ENCODE results near the gene IFT27.
"Not testable (repeated sequence)": the region's sequence is repeated elsewhere in the genome, so short reads cannot be mapped to it uniquely, and the experiment has no call there.

The IFT27 gene

DNA sequence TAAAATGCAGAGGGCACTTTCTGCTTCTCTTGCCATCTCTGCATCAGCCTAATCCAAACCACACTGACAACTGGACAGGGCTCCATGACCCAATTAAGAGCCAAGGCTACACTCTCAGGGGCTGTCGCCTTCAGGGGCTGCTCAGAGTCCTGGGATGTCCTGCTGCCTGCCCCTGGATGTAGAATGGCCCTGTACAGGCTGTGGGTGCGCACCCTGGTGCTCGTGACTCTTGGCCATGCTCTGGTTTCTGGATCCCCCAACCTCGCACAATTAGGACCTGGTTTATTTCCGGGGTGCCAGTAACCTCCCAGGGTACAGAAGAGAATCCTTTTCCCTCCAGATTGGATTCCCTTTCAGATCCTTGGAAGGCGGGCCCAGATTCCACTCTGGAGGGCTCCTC, 11.3 kb downstream of the IFT27 start:
- no peak for DNase-seq

DNA sequence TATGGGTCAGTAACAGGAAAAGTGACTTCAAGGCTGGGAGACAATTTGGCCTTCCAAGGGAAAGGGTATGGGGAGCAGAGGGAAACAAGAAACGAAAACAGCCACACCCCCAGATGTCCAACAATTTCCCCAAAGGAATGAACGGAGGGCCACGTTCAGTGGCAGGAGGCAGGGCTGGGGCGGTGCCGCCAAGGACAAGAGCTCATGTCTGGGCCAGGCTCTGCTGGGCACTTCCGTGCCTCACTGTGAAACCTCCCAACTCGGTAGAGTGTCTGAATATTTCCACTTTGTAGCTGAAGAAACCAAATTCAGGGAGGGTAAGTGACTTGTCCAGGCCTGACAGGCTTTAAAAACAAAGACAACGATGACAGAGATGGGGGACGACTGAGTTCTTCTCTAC, 11.9 kb downstream of the IFT27 start:
- DNase-seq, result no peak

- DNase-seq, result no peak
These were observed 12.3 kb downstream of the IFT27 start for GRCh38 chr22:36763576-36763975.

DNA sequence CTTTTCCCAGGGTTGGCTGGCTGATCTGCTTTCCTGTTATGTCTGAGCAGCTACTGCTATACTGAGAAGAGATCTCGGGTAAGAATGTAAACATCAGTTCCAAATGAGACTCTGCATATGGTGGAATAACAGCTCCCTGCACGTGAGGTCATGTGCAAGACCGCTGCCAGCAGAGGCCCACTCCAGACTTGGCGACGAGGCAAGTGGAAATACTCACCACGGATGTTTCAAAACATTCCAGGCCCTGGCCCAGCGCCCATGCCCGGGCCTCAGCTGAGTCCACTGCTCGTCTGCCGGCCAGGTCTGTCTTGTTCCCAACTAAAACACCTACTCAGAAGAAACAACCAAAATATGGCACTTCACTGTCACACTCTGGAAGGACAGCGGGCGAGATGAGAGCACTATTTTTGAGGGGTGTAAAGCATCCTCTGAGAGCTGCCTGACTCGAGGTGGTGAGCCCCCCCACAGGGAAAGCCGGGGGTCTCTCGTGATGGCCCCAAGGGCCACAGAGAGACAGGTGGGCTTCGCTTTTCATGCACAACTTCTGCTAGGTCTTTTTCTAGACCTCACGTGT, 13.1 kb downstream of the IFT27 start:
- no peak for DNase-seq

DNA sequence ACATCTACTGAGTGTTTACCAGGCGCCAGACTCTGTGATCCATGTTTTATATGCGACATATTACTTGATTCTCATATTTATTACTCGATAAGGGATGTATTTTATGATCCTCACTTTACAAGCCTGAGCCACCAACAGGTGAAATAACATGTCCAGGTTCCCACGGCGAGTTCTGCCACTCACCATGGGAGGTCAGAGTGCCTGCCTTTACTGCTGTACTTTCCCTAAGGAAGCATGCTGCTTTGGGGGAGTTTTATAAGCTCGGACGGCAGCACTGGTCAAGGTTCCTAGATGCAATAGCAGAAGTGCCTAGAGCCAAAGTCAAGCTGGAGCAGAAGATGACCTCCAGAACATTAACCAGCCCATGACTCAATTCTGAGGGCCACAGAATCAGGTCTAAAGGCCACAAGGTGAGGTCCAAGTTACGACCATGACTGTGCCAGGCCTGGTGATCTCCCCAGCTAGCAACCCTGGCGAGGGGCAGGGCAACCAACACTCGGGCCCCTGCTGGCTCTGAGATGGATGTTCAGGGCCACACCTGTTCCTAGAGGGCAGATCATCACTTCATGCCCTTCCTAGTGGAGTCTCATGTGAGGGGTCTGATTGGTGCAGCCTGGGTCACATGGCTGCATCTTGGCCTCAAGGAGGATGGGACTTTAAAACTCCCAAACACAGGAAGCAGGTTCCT, 14.2 kb downstream of the IFT27 start:
- no peak for DNase-seq

- no peak for DNase-seq
These were observed 15.1 kb downstream of the IFT27 start for GRCh38 chr22:36760786-36761185.

- no peak for DNase-seq
These were observed 16.3 kb downstream of the IFT27 start for GRCh38 chr22:36759481-36760159.

DNA sequence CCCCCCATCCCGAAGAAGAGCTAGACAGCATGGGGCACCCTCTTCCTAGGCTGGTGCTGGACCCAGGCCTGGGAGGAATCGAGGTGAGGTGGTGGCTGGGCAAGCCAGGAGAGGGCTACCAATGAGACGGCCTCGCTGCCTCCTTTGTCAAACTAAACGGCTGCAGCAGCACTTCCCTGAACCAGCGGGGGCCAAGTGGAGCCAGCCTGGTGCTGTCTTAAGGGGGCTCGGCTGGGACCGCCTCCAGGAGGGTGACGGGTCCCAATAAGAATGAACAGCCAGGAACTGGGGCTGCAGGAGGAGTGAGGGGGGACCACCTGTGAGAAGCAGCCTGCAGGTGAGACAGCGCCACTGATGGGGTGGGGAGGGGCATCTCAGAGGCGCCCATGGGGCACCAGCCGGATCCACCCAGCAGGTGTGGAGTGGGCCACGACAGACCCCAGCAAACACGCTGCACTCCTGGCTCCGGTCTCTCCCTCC, 17.1 kb downstream of the IFT27 start:
- no peak for DNase-seq

GRCh38 chr22:36757668-36758211, 18.2 kb downstream of the IFT27 start:
- DNase-seq, result no peak

GRCh38 chr22:36756746-36757655, 18.9 kb downstream of the IFT27 start:
- DNase-seq, result no peak

- DNase-seq, result no peak
These were observed 19.9 kb downstream of the IFT27 start for GRCh38 chr22:36756031-36756430.

GRCh38 chr22:36755316-36755715, 20.6 kb downstream of the IFT27 start:
- no peak for DNase-seq

DNA sequence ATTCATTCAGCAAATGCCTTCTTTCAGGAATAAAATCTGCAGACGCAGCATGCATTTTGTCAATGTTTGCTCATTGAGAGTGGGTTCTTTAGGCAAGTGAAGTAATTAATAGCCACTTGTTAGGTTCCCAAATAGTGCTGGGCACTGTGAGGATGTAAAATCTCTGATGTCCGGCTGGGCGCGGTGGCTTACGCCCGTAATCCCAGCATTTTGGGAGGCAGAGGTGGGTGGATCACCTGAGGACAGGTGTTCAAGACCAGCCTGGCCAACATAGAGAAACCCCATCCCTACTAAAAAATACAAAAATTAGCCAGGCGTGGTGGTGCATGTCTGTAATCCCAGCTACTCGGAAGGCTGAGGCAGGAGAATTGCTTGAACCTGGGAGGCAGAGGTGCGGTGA, 21.0 kb downstream of the IFT27 start:
- not testable (repeated sequence) for DNase-seq

- no peak for DNase-seq
These were observed 22.0 kb downstream of the IFT27 start for GRCh38 chr22:36753916-36754315.

DNA sequence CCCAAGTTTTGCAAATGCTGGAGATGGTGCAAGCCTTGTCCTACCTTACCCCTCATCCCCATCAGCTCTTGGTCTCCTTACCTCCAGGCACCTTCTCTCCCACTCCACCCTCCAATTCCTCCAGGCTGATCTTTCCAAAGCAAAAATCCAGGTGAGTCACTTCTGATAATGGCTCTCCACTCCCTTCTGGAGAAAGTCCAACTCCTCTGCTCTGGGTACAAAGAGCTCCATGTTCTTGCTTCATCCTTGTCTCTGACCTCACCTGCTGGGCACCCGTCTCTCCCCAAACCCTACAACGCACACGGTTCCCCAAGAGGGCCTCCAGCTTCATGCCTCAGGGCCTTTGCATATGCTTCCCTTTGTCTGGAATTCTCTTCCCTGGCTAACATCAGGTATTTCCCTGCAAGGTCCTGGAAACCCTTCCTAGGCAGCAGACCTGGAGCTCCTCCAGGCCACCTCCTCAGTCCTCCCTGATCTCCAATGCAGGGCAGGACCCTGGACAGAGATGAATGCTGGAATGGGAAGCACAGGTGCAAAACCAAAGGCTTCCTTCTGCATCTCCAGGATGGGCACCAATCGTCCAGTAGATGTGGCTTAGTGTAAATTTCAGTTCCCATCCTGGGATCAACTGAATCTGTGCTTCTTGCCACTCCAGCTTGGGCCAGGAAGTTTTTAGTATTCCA, 22.7 kb downstream of the IFT27 start:
- no peak for DNase-seq

DNA sequence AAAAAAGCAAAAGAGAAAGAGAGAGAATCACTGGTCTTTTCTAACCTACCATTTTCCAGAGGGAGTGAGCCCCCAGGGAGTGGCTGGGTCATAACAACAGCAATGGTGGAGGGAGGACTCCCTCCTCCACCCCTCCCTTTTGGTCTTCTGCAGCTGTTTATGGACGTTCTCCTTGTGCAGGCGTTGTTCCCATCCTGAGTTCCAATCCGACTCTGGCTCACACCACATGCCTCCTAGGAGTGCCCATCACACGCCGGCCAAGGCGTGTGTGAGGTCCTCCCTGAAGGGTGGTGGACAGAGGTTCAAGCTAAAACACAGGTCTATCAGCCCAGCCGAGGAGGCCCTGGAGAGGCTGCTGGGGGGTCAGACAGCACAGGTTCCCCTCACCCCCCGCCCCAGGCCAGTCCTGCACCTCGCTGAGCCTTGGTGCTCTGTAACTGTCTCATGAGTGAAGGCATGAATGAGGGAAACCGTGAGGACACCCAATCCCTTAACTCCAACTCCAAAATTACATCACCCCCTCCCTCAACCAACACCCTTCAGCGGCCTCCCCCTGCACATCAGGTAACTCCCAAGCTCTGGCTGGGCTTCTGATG, 29.4 kb downstream of the IFT27 start:
- DNase-seq, result no peak

GRCh38 chr22:36745301-36745995, 30.5 kb downstream of the IFT27 start:
- DNase-seq, result no peak

- DNase-seq, result no peak
These were observed 31.1 kb downstream of the IFT27 start for GRCh38 chr22:36744791-36745190.

DNA sequence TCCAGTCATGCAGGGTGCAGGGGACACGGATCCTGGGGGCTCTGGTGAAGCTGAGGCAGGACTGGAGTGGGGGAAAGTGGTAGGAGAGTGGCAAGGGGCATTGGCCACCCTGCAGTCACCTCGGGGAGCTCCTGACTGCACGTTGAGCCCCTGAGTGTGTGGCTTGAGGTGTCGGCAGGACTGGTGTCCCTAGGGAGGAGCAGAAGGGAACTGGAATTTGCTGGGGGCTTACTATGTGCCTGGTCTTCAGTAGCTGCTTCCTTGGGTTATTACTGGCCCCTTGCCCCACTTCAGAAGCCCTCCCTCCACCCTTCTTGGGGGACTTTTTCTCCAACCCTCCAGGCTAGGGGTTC, 31.5 kb downstream of the IFT27 start:
- no peak for DNase-seq

GRCh38 chr22:36743591-36744412, 32.1 kb downstream of the IFT27 start:
- DNase-seq, result no peak

Data from DMS 273 treated with DMSO at 0.1 percent for 48 hours (cell line).